A549 (cell line): ENCODE results near the gene BET1L. TPM values are rescaled to one million over a fixed set of nuclear protein-coding genes. Genes with fewer than 3 reads are reported as not detected.
"Not testable (repeated sequence)": the region's sequence is repeated elsewhere in the genome, so short reads cannot be mapped to it uniquely, and the experiment has no call there.

Source experiments
- ATAC-seq, 2 experiments: fragments of 200-7000 bp in 1 of 2; fragments of >200 bp in 1 of 2; cut with Nextera tagmentation in 1 of 2; cut with Tn5 transposase in 1 of 2; 3 replicates each; pipeline versions ENCODE4 v1.8.0 to v1.9.1; 2018 to 2020; ENCODE audit warnings: mild to moderate bottlenecking in 1 of 2, moderate library complexity in 1 of 2
- CTCF ChIA-PET: fragments of 300-600 bp; sonication (Branson Sonifier 250); formaldehyde crosslinking; extraction: SDS; loops from one replicate; lab custom pipeline; 2021; ENCODE audit warnings: antibody characterized with exemption, inconsistent platforms; lab: Yijun Ruan, JAX
- POLR2A ChIA-PET: fragments of 350-600 bp; formaldehyde crosslinking; extraction: SDS; loops from one replicate; lab custom pipeline; 2021; ENCODE audit warnings: antibody characterized with exemption, inconsistent platforms; lab: Yijun Ruan, JAX
- DNase-seq, 2 experiments: peaks; one replicate each; pipeline versions ENCODE4 v3.0.0 to v3.0.0-alpha.2; 2011 to 2016; ENCODE audit warnings: low read depth in 1 of 2, low spot score in 1 of 2
- FAIRE-seq: peaks from 2 replicates; lab custom pipeline; 2011; peaks lifted over from hg19 to GRCh38; lab: Jason Lieb, UNC
- H3K27ac ChIP-seq, 2 experiments: fragments of >200 bp; sonication (Bioruptor Twin); formaldehyde crosslinking; 3 replicates each; pipeline ENCODE4 v1.5.1; 2016 to 2017
- H3K4me1 ChIP-seq: fragments of >200 bp; sonication (Bioruptor Twin); formaldehyde crosslinking; 3 replicates; pipeline ENCODE4 v1.6.1; 2016
- H3K4me2 ChIP-seq: fragments of >200 bp; sonication (Bioruptor Twin); formaldehyde crosslinking; 3 replicates; pipeline ENCODE4 v1.6.1; 2016
- H3K4me3 ChIP-seq: fragments of >200 bp; sonication (Bioruptor Twin); formaldehyde crosslinking; 3 replicates; pipeline ENCODE4 v1.5.1; 2016
- H3K9me3 ChIP-seq: fragments of >200 bp; sonication (Bioruptor Twin); formaldehyde crosslinking; 3 replicates; pipeline ENCODE4 v1.6.1; 2016
- CTCF ChIP-seq: fragments of >200 bp; sonication (Bioruptor Twin); formaldehyde crosslinking; IDR thresholded peaks from 3 replicates; pipeline ENCODE4 v1.5.1; 2016
- RAD21 ChIP-seq, 2 experiments: fragments of >200 bp in 1 of 2; sonication (Bioruptor Twin) in 1 of 2; formaldehyde crosslinking in 1 of 2; IDR thresholded peaks in 1 of 2; conservative IDR thresholded peaks in 1 of 2; 2 replicates in 1 of 2; 3 replicates in 1 of 2; pipeline ENCODE4 v1.6.1; 2012 to 2018; ENCODE audit warnings: inconsistent platforms in 1 of 2
- SMC3 ChIP-seq: fragments of >200 bp; sonication (Bioruptor Twin); formaldehyde crosslinking; IDR thresholded peaks from 3 replicates; pipeline ENCODE4 v1.6.1; 2018; ENCODE audit warnings: inconsistent platforms
- WGBS: methylation state at CpG from one replicate; pipeline ENCODE4 v1.1.6; 2017; ENCODE audit errors: missing lambda C conversion rate; 5-methylcytosine and 5-hydroxymethylcytosine counted together
- polyA plus RNA-seq, 4 experiments: library from polyadenylated mRNA; depleted of rRNA in 3 of 4; stranded (reverse); fragments of >200 nt; fragmentation: RNase III in 1 of 4; extraction: RNeasy Plus Mini Kit Qiagen cat#74134 plus additional on column Dnase treatment in 1 of 4; gene quantifications; 2 replicates in 3 of 4; 3 replicates in 1 of 4; pipeline ENCODE4 v1.2.3, GENCODE V29; 2011 to 2017
- small RNA-seq, 6 experiments: library from RNA; depleted of rRNA; stranded (forward); fragments of <200 nt; gene quantifications; one replicate each; pipeline ENCODE3, GENCODE V24; 2012

The BET1L gene
- polyA plus RNA-seq, 2 of the 4 experiments (the other 2 are of a cell fraction), result 28.5 to 44.5 TPM

DNA sequence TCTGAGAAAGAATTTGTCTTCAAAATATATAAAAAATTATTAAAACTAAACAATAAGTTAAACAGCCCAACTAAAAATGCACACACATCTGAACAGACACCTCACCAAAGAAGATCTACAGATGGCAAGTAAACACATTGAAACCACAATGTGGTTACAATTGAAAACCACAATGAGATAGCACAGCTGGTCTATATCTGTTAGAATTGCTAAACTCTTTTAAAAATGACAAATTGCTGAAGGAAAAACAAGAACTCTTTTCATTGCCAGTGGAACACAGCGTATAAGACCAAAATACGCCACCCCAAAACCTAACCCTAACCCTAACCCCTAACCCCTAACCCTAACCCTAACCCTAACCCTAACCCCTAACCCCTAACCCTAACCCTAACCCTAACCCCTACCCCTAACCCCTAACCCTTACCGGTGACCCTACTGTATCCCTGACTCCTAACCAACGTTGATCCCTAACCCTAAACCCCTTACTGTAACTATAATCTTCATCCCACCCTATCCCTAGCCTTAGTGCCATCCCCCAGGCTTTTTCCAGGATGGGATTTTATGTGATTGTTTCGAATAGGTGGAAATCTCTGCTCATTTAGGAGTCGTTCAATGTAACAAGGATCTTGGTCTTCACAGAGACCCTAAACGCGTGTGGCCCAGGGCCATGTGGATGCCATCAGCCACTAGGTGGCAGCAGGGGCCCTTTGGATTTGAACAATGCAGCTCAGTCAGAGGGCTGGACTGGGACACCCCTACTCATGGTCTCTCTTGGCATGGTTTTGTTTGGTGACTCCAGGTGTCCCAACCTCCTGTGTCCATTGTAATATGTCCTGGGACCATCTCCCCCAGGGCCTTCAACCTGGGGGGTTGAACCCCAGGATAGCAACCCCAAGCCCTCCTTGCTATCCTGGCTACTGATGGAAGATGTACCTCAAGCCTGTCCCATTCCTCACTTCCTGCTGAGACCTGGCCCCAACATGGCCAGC, 15.4 kb downstream of the BET1L start:
- POLR2A ChIA-PET, H3K4me3 ChIP-seq, DNase-seq, H3K4me2 ChIP-seq, CTCF ChIA-PET, H3K4me1 ChIP-seq, H3K27ac ChIP-seq, H3K9me3 ChIP-seq: not testable (repeated sequence)
- FAIRE-seq, result peak; percentile 96
- 68% methylated on average over 5 of the region's 8 CpGs for WGBS
- TF ChIP-seq RAD21 (conservative IDR thresholded peaks at IDR 0.05 in 1 of 2, IDR thresholded peaks at IDR 0.05 in 1 of 2) (peak; percentile 40 to 43), SMC3 (peak; percentile 33; the same call in 2 of the 3 replicates), CTCF (peak; percentile 47)
- ATAC-seq, result peak; percentile 61 to 92

DNA sequence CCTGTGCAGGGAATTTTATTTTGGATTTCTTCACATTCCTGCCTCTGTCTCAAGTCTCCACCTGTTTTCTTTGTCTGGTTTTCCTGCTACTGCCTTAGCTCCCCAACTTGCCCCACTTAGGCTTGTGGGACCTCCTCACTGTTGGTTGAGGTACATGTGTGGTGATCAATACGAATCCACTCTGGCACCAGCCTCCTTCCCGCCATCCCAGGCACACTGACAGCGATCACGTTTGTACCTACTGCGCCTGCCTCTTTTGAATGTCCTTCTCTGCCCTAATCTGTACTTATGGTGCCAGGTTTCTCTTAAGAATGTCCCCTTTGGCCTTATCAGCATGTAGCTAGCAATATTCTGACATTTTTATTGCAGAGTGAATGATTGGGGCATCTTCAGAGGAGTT, 16.7 kb downstream of the BET1L start:
- DNase-seq, H3K4me1 ChIP-seq, H3K27ac ChIP-seq, ATAC-seq, CTCF ChIA-PET, H3K4me3 ChIP-seq, POLR2A ChIA-PET, H3K9me3 ChIP-seq, FAIRE-seq, H3K4me2 ChIP-seq: not testable (repeated sequence)
- 68% methylated on average over 5 of the region's 5 CpGs for WGBS

DNA sequence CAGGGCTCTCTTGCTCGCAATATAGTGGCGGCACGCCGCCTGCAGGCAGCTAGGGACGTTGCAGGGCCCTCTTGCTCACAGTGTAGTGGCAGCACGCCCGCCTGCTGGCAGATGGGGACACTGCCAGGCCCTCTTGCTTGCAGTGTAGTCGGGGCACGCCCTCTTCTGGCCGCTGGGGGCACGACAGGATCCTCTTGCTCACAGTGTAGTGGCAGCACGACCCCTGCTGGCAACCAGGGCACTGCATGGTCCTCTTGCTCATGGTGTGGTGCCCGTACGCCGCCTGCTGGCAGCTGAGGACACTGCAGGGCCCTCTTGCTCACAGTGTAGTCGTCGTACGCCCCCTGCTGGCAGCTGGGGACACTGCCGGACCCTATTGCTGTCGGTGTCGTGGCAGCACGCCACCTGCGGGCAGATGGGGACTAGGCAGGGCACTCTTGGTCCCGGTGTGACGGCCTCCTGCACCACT, 17.3 kb downstream of the BET1L start:
- peak; percentile 61 to 62; a peak in 5 of 6 replicates for ATAC-seq
- CTCF ChIA-PET, H3K4me2 ChIP-seq, H3K4me1 ChIP-seq, H3K4me3 ChIP-seq, DNase-seq, H3K27ac ChIP-seq, H3K9me3 ChIP-seq, FAIRE-seq, POLR2A ChIA-PET: not testable (repeated sequence)
- no CpG with 5 or more reads among the region's 25 CpGs for WGBS

DNA sequence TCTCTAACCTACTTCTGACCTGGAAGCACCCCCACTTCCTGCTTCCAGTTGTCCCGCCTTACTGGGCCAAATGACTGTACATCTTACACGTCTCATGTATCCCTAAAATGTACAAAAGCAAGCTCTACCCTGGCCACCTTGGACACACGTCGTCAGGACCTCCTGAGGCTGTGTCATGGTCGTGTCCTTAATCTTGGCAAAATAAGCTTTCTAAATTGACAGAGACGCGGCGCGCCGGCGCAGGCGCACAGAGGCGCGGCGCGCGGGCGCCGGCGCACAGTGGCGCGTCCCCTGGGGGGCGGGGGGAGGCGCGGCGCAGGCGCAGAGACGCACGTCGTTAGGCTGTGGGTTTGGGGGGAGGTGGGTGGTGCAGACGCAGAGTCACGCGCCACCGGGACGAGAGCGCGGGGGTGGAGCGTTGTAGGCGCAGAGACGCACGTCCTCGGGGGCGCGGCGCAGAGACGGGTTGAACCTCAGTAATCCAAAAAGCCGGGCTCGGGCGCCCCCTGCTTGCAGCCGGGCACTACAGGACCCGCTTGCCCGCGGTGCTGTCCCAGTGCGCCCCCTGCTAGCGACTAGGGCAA, 17.9 kb downstream of the BET1L start:
- CTCF ChIA-PET, H3K9me3 ChIP-seq, POLR2A ChIA-PET, H3K4me2 ChIP-seq, H3K4me1 ChIP-seq, H3K27ac ChIP-seq, FAIRE-seq, H3K4me3 ChIP-seq, ATAC-seq, DNase-seq: not testable (repeated sequence)
- WGBS, result 93% methylated on average over 40 of the region's 55 CpGs

- H3K4me1 ChIP-seq, H3K4me3 ChIP-seq, CTCF ChIA-PET, DNase-seq, H3K4me2 ChIP-seq, ATAC-seq, H3K27ac ChIP-seq, FAIRE-seq, H3K9me3 ChIP-seq, POLR2A ChIA-PET: not testable (repeated sequence)
- peak; percentile 22; the same call in 1 of the 3 replicates for TF ChIP-seq CTCF
- 6% methylated on average over 2 of the region's 13 CpGs for WGBS
Measured at GRCh38 chr11:180242-180641, 27.0 kb downstream of the BET1L start.

Small RNA genes lying within 50 kb of the gene (small RNA-seq; reads per million reads assigned to genes)
- gene RNU6-447P, result 0 reads per million in 6 experiments

Other genes starting within 250 kb of the BET1L start
- gene SCGB1C1, start 14.3 kb downstream of the BET1L start, polyA plus RNA-seq (2011; rRNA removed), result not detected in 2 replicates
- gene SCGB1C1, start 14.3 kb downstream of the BET1L start, polyA plus RNA-seq (2017; fragmentation: RNase III; extraction: RNeasy Plus Mini Kit Qiagen cat#74134 plus additional on column Dnase treatment), result not detected in 3 replicates
- 82.0 and 119 TPM in 2 replicates for gene RIC8A, start 309 bp upstream of the BET1L start, polyA plus RNA-seq (2011; rRNA removed)
- 101 to 111 TPM (median 108 TPM) in 3 replicates for gene RIC8A, start 309 bp upstream of the BET1L start, polyA plus RNA-seq (2017; fragmentation: RNase III; extraction: RNeasy Plus Mini Kit Qiagen cat#74134 plus additional on column Dnase treatment)
- 18.4 and 22.3 TPM in 2 replicates for gene SIRT3, start 28.9 kb upstream of the BET1L start, polyA plus RNA-seq (2011; rRNA removed)
- gene SIRT3, start 28.9 kb upstream of the BET1L start, polyA plus RNA-seq (2017; fragmentation: RNase III; extraction: RNeasy Plus Mini Kit Qiagen cat#74134 plus additional on column Dnase treatment), result 19.2 to 20.8 TPM (median 20.3 TPM) in 3 replicates
- gene PSMD13, start 29.6 kb upstream of the BET1L start, polyA plus RNA-seq (2011; rRNA removed), result 144 and 153 TPM in 2 replicates
- gene PSMD13, start 29.6 kb upstream of the BET1L start, polyA plus RNA-seq (2017; fragmentation: RNase III; extraction: RNeasy Plus Mini Kit Qiagen cat#74134 plus additional on column Dnase treatment), result 198 to 215 TPM (median 198 TPM) in 3 replicates
- 0.03 TPM in 1 of 2 replicates, not detected in the other for gene NLRP6, start 71.0 kb upstream of the BET1L start, polyA plus RNA-seq (2011; rRNA removed)
- not detected in 3 replicates for gene NLRP6, start 71.0 kb upstream of the BET1L start, polyA plus RNA-seq (2017; fragmentation: RNase III; extraction: RNeasy Plus Mini Kit Qiagen cat#74134 plus additional on column Dnase treatment)
- 7.2 and 7.9 TPM in 2 replicates for gene PGGHG, start 81.7 kb upstream of the BET1L start, polyA plus RNA-seq (2011; rRNA removed)
- gene PGGHG, start 81.7 kb upstream of the BET1L start, polyA plus RNA-seq (2017; fragmentation: RNase III; extraction: RNeasy Plus Mini Kit Qiagen cat#74134 plus additional on column Dnase treatment), result 12.9 to 19.5 TPM (median 18.3 TPM) in 3 replicates
- not detected in 2 replicates for gene IFITM5, start 92.1 kb upstream of the BET1L start, polyA plus RNA-seq (2011; rRNA removed)
- not detected in 3 replicates for gene IFITM5, start 92.1 kb upstream of the BET1L start, polyA plus RNA-seq (2017; fragmentation: RNase III; extraction: RNeasy Plus Mini Kit Qiagen cat#74134 plus additional on column Dnase treatment)
- 36.4 and 61.3 TPM in 2 replicates for gene IFITM2, start 100.4 kb upstream of the BET1L start, polyA plus RNA-seq (2011; rRNA removed)
- 38.8 to 52.7 TPM (median 43.6 TPM) in 3 replicates for gene IFITM2, start 100.4 kb upstream of the BET1L start, polyA plus RNA-seq (2017; fragmentation: RNase III; extraction: RNeasy Plus Mini Kit Qiagen cat#74134 plus additional on column Dnase treatment)
- 1.7 and 2.4 TPM in 2 replicates for gene IFITM1, start 106.6 kb upstream of the BET1L start, polyA plus RNA-seq (2011; rRNA removed)
- 0.14 to 0.16 TPM in 2 of 3 replicates, not detected in the other for gene IFITM1, start 106.6 kb upstream of the BET1L start, polyA plus RNA-seq (2017; fragmentation: RNase III; extraction: RNeasy Plus Mini Kit Qiagen cat#74134 plus additional on column Dnase treatment)
- 8.6 and 10.8 TPM in 2 replicates for gene IFITM3, start 113.5 kb upstream of the BET1L start, polyA plus RNA-seq (2011; rRNA removed)
- gene IFITM3, start 113.5 kb upstream of the BET1L start, polyA plus RNA-seq (2017; fragmentation: RNase III; extraction: RNeasy Plus Mini Kit Qiagen cat#74134 plus additional on column Dnase treatment), result 8.3 to 13.5 TPM (median 11.3 TPM) in 3 replicates
- gene B4GALNT4, start 162.1 kb upstream of the BET1L start, polyA plus RNA-seq (2011; rRNA removed), result 5.1 and 5.3 TPM in 2 replicates
- gene B4GALNT4, start 162.1 kb upstream of the BET1L start, polyA plus RNA-seq (2017; fragmentation: RNase III; extraction: RNeasy Plus Mini Kit Qiagen cat#74134 plus additional on column Dnase treatment), result 20.4 to 28.0 TPM (median 27.5 TPM) in 3 replicates
- gene PKP3, start 186.8 kb upstream of the BET1L start, polyA plus RNA-seq (2011; rRNA removed), result 12.1 and 13.9 TPM in 2 replicates
- gene PKP3, start 186.8 kb upstream of the BET1L start, polyA plus RNA-seq (2017; fragmentation: RNase III; extraction: RNeasy Plus Mini Kit Qiagen cat#74134 plus additional on column Dnase treatment), result 22.3 to 25.9 TPM (median 23.4 TPM) in 3 replicates
- gene SIGIRR, start 207.6 kb upstream of the BET1L start, polyA plus RNA-seq (2011; rRNA removed), result 27.7 and 27.8 TPM in 2 replicates
- 56.6 to 66.4 TPM (median 58.6 TPM) in 3 replicates for gene SIGIRR, start 207.6 kb upstream of the BET1L start, polyA plus RNA-seq (2017; fragmentation: RNase III; extraction: RNeasy Plus Mini Kit Qiagen cat#74134 plus additional on column Dnase treatment)
- gene ANO9, start 234.6 kb upstream of the BET1L start, polyA plus RNA-seq (2011; rRNA removed), result 0.66 and 0.70 TPM in 2 replicates
- 0.50 to 0.55 TPM (median 0.51 TPM) in 3 replicates for gene ANO9, start 234.6 kb upstream of the BET1L start, polyA plus RNA-seq (2017; fragmentation: RNase III; extraction: RNeasy Plus Mini Kit Qiagen cat#74134 plus additional on column Dnase treatment)
- 23.4 and 28.9 TPM in 2 replicates for gene PTDSS2, start 242.9 kb upstream of the BET1L start, polyA plus RNA-seq (2011; rRNA removed)
- 34.3 to 39.4 TPM (median 38.9 TPM) in 3 replicates for gene PTDSS2, start 242.9 kb upstream of the BET1L start, polyA plus RNA-seq (2017; fragmentation: RNase III; extraction: RNeasy Plus Mini Kit Qiagen cat#74134 plus additional on column Dnase treatment)